IPS-18a (cell line): Measurements from ENCODE around the gene ARMC9.
"Not testable (repeated sequence)": the region's sequence is repeated elsewhere in the genome, so short reads cannot be mapped to it uniquely, and the experiment has no call there.

ENCODE experiments used
- H3K27ac ChIP-seq: one replicate; pipeline ENCODE4 v1.5.1; 2013; ENCODE audit warnings: low read length
- H3K27me3 ChIP-seq: one replicate; pipeline ENCODE4 v1.6.1; 2013; ENCODE audit warnings: mild to moderate bottlenecking, low read length; ENCODE audit not compliant: control insufficient read depth, insufficient read depth
- H3K36me3 ChIP-seq: one replicate; pipeline ENCODE4 v1.6.1; 2013; ENCODE audit warnings: low read depth, low read length; ENCODE audit not compliant: control insufficient read depth
- H3K4me1 ChIP-seq: one replicate; pipeline ENCODE4 v1.6.1; 2013; ENCODE audit warnings: low read depth, low read length; ENCODE audit not compliant: control insufficient read depth
- H3K4me3 ChIP-seq: one replicate; pipeline ENCODE4 v1.5.1; 2013; ENCODE audit warnings: low read length
- H3K9ac ChIP-seq: one replicate; pipeline ENCODE4 v1.6.1; 2013; ENCODE audit warnings: mild to moderate bottlenecking, low read length, moderate library complexity
- H3K9me3 ChIP-seq: one replicate; pipeline ENCODE4 v1.6.1; 2013; ENCODE audit warnings: low read depth, low read length; ENCODE audit not compliant: control insufficient read depth

Gene ARMC9

DNA sequence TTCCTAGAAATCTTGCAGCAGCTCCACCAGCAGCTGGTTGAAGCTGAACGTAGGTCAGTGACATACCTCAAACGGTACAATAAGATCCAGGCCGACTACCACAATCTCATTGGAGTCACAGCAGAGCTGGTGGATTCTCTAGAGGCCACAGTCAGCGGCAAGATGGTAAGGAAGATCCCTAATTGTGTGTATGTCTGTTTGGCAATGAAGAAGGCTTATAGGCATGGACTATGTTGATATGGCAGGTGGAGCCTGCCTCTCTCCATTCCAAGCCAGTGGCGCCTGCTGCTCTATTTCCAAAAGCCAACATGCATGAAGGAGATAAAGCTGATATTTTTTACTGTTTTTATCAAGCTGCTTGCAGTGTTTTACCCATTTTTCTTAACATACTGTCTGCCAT lies 36.8 kb downstream of the ARMC9 start:
- H3K4me1 ChIP-seq, result no peaks in the 10 kb centered on the region
- peaks cover 7% of the 10 kb centered on the region for H3K36me3 ChIP-seq
- no peak overlapping the region for H3K4me3 ChIP-seq
- no peaks in the 10 kb centered on the region for H3K27me3 ChIP-seq
- H3K9me3 ChIP-seq, result no peaks in the 10 kb centered on the region
- H3K9ac ChIP-seq, result no peak overlapping the region
- H3K27ac ChIP-seq, result no peak overlapping the region

- Histone ChIP-seq H3K9ac (no peak overlapping the region), H3K9me3 (no peaks in the 10 kb centered on the region), H3K27me3 (no peaks in the 10 kb centered on the region), H3K36me3 (peaks cover 10% of the 10 kb centered on the region), H3K27ac (no peak overlapping the region), H3K4me1 (no peaks in the 10 kb centered on the region), H3K4me3 (no peak overlapping the region)
These were observed 40.3 kb downstream of the ARMC9 start for GRCh38 chr2:231238689-231239088.

- Histone ChIP-seq H3K4me3 (no peak overlapping the region), H3K9me3 (no peaks in the 10 kb centered on the region), H3K4me1 (no peaks in the 10 kb centered on the region), H3K36me3 (peaks cover 10% of the 10 kb centered on the region), H3K9ac (no peak overlapping the region), H3K27me3 (no peaks in the 10 kb centered on the region), H3K27ac (no peak overlapping the region)
These were observed 41.3 kb downstream of the ARMC9 start for GRCh38 chr2:231239751-231240150.

DNA sequence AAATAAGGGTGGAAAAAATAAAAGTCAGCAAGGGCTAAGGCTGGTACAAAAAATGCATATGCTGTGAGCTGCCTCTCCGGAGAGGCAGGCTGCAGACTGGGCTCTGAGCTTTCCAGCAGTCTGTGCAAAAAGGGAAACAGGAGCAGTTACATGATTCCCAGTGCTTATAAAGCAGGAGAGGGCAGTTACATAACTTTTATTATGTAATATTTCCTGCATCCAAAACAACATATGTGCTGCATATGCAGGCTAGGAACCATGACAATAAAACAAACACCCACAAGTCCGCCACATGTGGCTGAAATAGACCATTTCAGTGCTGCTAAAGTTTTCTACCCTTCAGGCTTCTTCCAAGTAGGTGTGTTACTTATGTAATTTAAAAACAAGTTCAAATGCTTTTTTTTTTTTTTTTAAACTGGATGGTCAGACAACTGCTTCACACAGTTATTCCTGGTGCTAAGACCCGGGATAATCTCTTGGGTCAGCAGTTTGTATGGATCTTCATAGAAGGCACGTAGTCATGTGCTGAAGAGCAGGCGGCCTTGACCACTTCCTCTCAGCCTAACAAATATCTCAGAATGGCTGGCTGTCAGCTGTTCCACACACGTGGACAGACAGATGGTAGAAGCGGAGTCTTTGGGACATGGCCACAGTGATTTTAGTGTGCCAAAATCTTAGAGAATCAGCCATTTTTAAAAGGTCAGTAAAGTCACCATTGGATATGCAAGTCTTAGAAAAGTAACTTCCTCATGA lies 43.5 kb downstream of the ARMC9 start:
- H3K36me3 ChIP-seq, result peaks cover 6% of the 10 kb centered on the region
- H3K9me3 ChIP-seq, result no peaks in the 10 kb centered on the region
- H3K9ac ChIP-seq, result no peak overlapping the region
- H3K4me1 ChIP-seq, result no peaks in the 10 kb centered on the region
- no peak overlapping the region for H3K4me3 ChIP-seq
- no peaks in the 10 kb centered on the region for H3K27me3 ChIP-seq
- H3K27ac ChIP-seq, result no peak overlapping the region

- H3K4me3 ChIP-seq, result no peak overlapping the region
- H3K27ac ChIP-seq, result no peak overlapping the region
- H3K4me1 ChIP-seq, result no peaks in the 10 kb centered on the region
- no peak overlapping the region for H3K9ac ChIP-seq
- no peaks in the 10 kb centered on the region for H3K9me3 ChIP-seq
- H3K27me3 ChIP-seq, result no peaks in the 10 kb centered on the region
- H3K36me3 ChIP-seq, result peaks cover 3% of the 10 kb centered on the region
These were observed 45.4 kb downstream of the ARMC9 start for GRCh38 chr2:231243866-231244265.

DNA sequence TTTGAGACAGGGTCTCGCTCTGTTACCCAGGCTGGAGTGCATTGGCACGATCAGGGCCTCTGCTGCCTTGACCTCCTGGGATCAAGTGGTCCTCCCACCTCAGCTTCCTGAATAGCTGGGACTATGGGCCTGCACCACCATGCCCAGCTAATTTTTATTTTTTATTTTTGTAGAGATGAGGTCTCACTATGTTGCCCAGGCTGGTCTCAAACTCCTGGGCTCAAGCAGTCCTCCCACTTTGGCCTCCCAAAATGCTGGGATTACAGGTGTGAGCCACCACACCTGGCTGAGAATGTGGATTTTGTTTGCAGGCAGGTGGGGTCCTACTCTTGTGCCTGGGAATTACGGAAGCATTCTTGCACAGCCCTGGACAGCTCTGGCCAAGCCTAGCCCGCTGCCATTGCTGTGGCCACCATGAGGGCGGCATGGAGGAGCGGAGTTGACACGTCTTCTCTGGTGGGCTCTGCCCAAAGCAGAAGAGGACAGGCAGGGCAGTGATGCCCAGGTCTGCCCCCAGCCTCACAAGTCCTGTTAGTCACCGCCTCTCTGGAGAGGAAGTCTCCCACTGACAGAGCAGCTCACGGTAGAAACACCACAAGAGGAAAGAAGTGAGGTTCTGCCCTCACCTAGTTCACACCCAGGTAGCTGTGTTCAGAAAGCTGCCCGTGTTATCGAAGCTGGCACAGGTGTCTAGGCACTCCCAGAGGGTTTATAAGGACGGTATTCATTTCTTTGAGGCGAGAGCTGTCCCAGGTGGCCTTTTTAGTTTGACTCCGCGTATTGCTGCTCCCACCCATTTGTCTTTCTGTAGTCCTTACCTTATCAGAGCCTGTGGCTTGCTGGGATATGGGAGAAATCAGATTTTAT lies 46.2 kb downstream of the ARMC9 start:
- Histone ChIP-seq H3K27ac (no peak overlapping the region), H3K36me3 (peaks cover 3% of the 10 kb centered on the region), H3K4me1 (no peaks in the 10 kb centered on the region), H3K9me3 (no peaks in the 10 kb centered on the region), H3K9ac (no peak overlapping the region), H3K4me3 (no peak overlapping the region), H3K27me3 (no peaks in the 10 kb centered on the region)

DNA sequence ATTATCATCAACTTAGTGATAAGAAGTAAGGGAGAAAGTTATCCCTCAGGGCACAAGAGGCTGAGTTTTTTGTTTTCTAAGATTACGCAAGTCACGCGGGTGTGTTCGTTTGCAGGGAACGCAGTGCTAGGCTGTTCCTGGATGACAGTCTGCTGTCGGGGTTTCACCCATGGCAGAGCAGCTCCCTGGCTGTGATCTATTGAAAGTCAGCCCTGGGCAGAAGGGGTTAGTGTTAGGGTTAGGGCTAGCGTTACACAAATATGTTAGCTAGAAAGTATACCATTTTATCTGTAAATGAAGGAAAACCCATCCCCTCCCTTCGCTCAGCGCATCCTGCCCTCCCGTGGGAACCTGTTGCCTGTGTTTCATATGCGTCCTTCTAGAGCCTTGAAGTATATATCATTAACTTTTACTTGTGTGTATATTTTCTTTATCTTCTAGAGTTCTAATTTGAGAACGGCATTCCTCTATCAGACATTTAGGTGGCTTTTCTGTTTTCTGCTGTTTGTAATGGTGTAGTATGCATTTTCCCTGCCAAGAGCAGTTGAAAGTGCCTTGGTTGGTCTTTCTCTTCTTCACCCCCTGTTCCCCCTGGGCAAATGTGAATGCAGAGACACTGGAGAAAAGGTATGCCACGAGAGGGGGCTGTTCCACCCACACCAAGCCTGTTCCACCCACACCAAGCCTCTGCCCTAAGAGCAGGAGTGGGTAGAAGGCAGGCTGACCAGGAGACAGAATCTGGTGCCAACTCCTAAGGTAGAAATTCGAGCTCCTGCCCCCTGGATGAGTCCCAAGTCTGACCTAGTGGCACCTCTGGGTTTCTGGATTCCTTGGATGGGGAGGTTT lies 47.0 kb downstream of the ARMC9 start:
- no peaks in the 10 kb centered on the region for H3K9me3 ChIP-seq
- H3K36me3 ChIP-seq, result peaks cover 3% of the 10 kb centered on the region
- no peak overlapping the region for H3K9ac ChIP-seq
- no peaks in the 10 kb centered on the region for H3K27me3 ChIP-seq
- no peak overlapping the region for H3K4me3 ChIP-seq
- no peaks in the 10 kb centered on the region for H3K4me1 ChIP-seq
- H3K27ac ChIP-seq, result no peak overlapping the region

DNA sequence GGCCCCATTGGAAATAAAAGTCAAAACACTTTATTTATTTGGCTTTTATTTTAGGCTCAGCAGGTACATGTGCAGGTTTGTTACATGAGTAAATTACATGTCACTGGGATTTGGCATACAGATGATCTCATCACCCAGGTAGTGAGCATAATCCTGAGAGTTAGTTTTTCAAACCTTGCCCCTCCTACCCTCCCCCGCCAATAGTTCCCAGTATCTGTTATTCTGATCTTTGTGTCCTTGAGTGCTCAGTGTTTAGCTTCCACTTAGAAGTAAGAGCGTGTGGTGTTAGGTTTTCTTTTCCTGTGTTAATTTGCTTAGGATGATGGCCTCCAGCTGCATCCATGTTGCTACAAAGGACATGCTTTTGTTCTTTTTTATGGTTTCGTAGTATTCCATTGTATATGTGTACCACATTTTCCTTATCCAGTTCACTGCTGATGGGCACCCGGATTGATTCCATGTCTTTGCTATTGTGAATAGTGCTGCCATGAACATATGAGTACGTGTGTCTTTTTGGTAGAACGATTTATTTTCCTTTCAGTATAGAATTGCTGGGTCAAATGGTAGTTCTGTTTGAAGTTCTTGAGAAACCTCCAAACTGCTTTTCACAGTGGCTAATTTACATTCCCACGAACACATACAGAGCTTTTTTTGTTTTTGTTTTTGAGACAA lies 47.9 kb downstream of the ARMC9 start:
- H3K27me3 ChIP-seq, result no peaks in the 10 kb centered on the region
- no peaks in the 10 kb centered on the region for H3K9me3 ChIP-seq
- no peak overlapping the region for H3K9ac ChIP-seq
- H3K36me3 ChIP-seq, result peaks cover 3% of the 10 kb centered on the region
- no peak overlapping the region for H3K4me3 ChIP-seq
- no peak overlapping the region for H3K27ac ChIP-seq
- no peaks in the 10 kb centered on the region for H3K4me1 ChIP-seq

DNA sequence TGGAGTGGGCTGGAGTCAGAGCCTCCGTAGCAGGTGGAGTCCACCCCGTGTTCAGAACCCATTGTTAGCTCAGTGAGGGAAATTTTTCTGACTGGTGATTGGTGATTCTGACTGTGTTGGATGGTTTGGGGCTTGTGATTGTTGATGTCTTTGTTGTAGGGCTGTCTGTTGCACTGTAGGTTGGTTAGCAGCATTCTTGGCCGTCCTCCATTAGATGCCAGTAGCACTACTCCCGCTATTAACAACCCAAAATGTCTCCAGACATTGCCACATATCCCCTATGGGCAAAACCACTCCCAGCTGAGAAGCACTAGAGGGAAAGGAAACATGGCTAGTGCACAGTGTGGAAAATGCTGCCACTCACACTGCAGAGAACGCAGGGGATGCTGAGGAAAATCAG lies 51.7 kb downstream of the ARMC9 start:
- Histone ChIP-seq H3K9ac (no peak overlapping the region), H3K27me3 (no peaks in the 10 kb centered on the region), H3K4me1 (no peaks in the 10 kb centered on the region), H3K9me3 (no peaks in the 10 kb centered on the region), H3K27ac (no peak overlapping the region), H3K36me3 (no peaks in the 10 kb centered on the region), H3K4me3 (no peak overlapping the region)

DNA sequence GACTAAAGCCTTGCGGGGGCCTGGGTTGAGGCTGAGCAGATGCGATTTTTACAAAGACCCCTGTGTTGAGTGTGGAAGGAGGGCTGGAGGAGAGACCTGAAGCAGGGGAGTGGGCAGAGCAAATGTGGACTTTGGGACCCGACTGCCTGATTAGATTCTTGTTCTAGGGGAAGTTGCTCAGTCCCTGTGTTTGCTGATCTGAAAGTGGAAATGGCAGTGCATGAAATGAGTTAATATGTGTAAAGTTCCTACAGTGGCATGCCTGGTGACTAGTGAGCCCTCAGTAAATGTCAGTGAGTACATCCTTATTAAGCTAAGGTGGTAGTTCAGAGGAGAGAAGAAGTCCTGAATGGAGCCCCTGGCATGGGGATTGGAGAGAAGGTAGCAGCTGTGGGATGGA lies 52.3 kb downstream of the ARMC9 start:
- Histone ChIP-seq H3K27me3 (no peaks in the 10 kb centered on the region), H3K9ac (no peak overlapping the region), H3K27ac (no peak overlapping the region), H3K4me3 (no peak overlapping the region), H3K9me3 (no peaks in the 10 kb centered on the region), H3K4me1 (no peaks in the 10 kb centered on the region), H3K36me3 (no peaks in the 10 kb centered on the region)

DNA sequence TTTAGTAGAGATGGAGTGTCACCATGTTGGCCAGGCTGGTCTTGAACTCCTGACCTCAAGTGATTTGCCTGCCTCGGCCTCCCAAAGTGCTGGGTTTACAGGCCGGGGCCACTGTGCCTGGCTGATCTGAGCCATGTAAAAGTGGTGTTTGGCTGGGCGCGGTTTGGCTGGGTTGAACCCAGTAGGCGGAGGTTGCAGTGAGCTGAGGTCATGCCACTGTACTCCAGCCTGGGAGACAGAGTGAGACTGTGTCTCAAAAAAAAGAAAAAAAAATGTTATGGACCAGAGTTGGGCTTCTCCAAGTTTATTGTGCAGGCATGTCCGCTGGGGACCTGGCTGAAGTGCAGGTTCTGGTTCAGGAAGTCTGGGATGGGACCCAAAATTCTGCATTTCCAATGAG lies 54.9 kb downstream of the ARMC9 start:
- H3K27me3 ChIP-seq, H3K9ac ChIP-seq, H3K4me1 ChIP-seq, H3K36me3 ChIP-seq, H3K9me3 ChIP-seq, H3K27ac ChIP-seq, H3K4me3 ChIP-seq: not testable (repeated sequence)
